Epithelial cell of esophagus (primary cell): ENCODE results near the gene BBOF1.
"Not testable (repeated sequence)": the region's sequence is repeated elsewhere in the genome, so short reads cannot be mapped to it uniquely, and the experiment has no call there.

Experiments used
- DNase-seq: peaks from one replicate; pipeline ENCODE4 v3.0.0; 2010; ENCODE audit warnings: low read depth
- H3K4me3 ChIP-seq: 2 replicates; pipeline ENCODE4 v1.5.1; 2011; ENCODE audit warnings: mild to moderate bottlenecking, low read length, control low read depth
- CTCF ChIP-seq: IDR thresholded peaks from 2 replicates; pipeline ENCODE4 v1.5.1; 2011; ENCODE audit warnings: low read depth, mild to moderate bottlenecking, low read length, control low read depth, inconsistent platforms; ENCODE audit not compliant: insufficient read depth; ENCODE audit errors: missing control alignments

BBOF1 gene

GRCh38 chr14:73995977-73996378 lies 23.2 kb upstream of the BBOF1 start:
- no peak for TF ChIP-seq CTCF
- H3K4me3 ChIP-seq: no peak overlapping the region
- DNase-seq: no peak

GRCh38 chr14:73996731-73997107 lies 22.4 kb upstream of the BBOF1 start:
- no peak for TF ChIP-seq CTCF
- no peak for DNase-seq
- H3K4me3 ChIP-seq: no peak overlapping the region

- no peak for DNase-seq
- no peak overlapping the region for H3K4me3 ChIP-seq
- no peak for TF ChIP-seq CTCF
Observed at GRCh38 chr14:73997108-73997943, 21.8 kb upstream of the BBOF1 start.

- H3K4me3 ChIP-seq: no peak overlapping the region
- TF ChIP-seq CTCF: no peak
- no peak for DNase-seq
Observed at GRCh38 chr14:73997944-73998447, 21.2 kb upstream of the BBOF1 start.

GRCh38 chr14:73998726-73999125 lies 20.4 kb upstream of the BBOF1 start:
- no peak for TF ChIP-seq CTCF
- DNase-seq: no peak
- H3K4me3 ChIP-seq: no peak overlapping the region

GRCh38 chr14:74005664-74006063 lies 13.5 kb upstream of the BBOF1 start:
- H3K4me3 ChIP-seq, DNase-seq: not testable (repeated sequence)

- no peak for TF ChIP-seq CTCF
- DNase-seq: no peak
- no peak overlapping the region for H3K4me3 ChIP-seq
Observed at GRCh38 chr14:74008843-74009499, 10.2 kb upstream of the BBOF1 start.
